HG03571 (cell line): ENCODE results near the gene IL4R.
"Not testable (repeated sequence)": the region's sequence is repeated elsewhere in the genome, so short reads cannot be mapped to it uniquely, and the experiment has no call there.

Experiments used
- ATAC-seq: cut with Tn5 transposase; IDR thresholded peaks from one replicate; pipeline ENCODE4 v1.9.1; 2021; ENCODE audit not compliant: unreplicated experiment

Gene IL4R

GRCh38 chr16:27313422-27314160 lies at the start of gene IL4R:
Gene IL4R (plus strand): TSS chr16:27313974. CDS start chr16:27340204, 26,230 bp downstream.
- peak; percentile 51 for ATAC-seq

GRCh38 chr16:27264151-27264550 lies 49.6 kb upstream of the IL4R start:
- ATAC-seq = no peak

GRCh38 chr16:27265982-27266381 lies 47.8 kb upstream of the IL4R start:
- no peak for ATAC-seq

- ATAC-seq = no peak
Observed at GRCh38 chr16:27267037-27267677, 46.6 kb upstream of the IL4R start.

- peak; percentile 85 for ATAC-seq
Observed at GRCh38 chr16:27268376-27269299, 45.1 kb upstream of the IL4R start, which contains the start of gene NSMCE1. Gene NSMCE1 (minus strand): TSS chr16:27268772. CDS start chr16:27257570, 11,202 bp downstream.

- no peak for ATAC-seq
Observed at GRCh38 chr16:27269300-27270150, 44.2 kb upstream of the IL4R start.

- no peak for ATAC-seq
Observed at GRCh38 chr16:27270349-27270748, 43.4 kb upstream of the IL4R start.

- ATAC-seq = no peak
Observed at GRCh38 chr16:27272076-27272475, 41.7 kb upstream of the IL4R start.

GRCh38 chr16:27272697-27273096 lies 41.1 kb upstream of the IL4R start:
- ATAC-seq = not testable (repeated sequence)

GRCh38 chr16:27273330-27273669 lies 40.5 kb upstream of the IL4R start:
- ATAC-seq = no peak

GRCh38 chr16:27273670-27274423 lies 39.9 kb upstream of the IL4R start:
- ATAC-seq = no peak

GRCh38 chr16:27274424-27274874 lies 39.3 kb upstream of the IL4R start:
- not testable (repeated sequence) for ATAC-seq

- no peak for ATAC-seq
Observed at GRCh38 chr16:27275394-27275793, 38.4 kb upstream of the IL4R start.

- ATAC-seq = no peak
Observed at GRCh38 chr16:27281243-27281642, 32.5 kb upstream of the IL4R start.

GRCh38 chr16:27284865-27285675 lies 28.7 kb upstream of the IL4R start:
- ATAC-seq = no peak

- ATAC-seq = no peak
Observed at GRCh38 chr16:27285676-27286196, 28.0 kb upstream of the IL4R start.

GRCh38 chr16:27286451-27286850 lies 27.3 kb upstream of the IL4R start:
- ATAC-seq = no peak

GRCh38 chr16:27287051-27287811 lies 26.5 kb upstream of the IL4R start:
- ATAC-seq = no peak
